Esophagus muscularis mucosa (tissue), 4 donors: Measurements from ENCODE around the gene SNED1.

Source experiments
- EP300 ChIP-seq: sonication (generic); formaldehyde crosslinking; IDR thresholded peaks from one replicate; pipeline ENCODE4 v1.6.1; 2017; ENCODE audit warnings: antibody characterized with exemption
- POLR2A ChIP-seq: fragments of 450-650 bp; IDR thresholded peaks from one replicate; pipeline ENCODE4 v1.6.1; 2017; ENCODE audit warnings: antibody characterized with exemption, moderate library complexity, mild to moderate bottlenecking, low read depth
- TF ChIP-seq, protein P1 (sequence below), 3 experiments: fragments of 200-600 bp in 2 of 3; fragments of 450-650 bp in 1 of 3; sonication (generic) in 2 of 3; IDR thresholded peaks; one replicate each; pipeline ENCODE4 v1.5.1; 2017 to 2019; ENCODE audit warnings: antibody characterized with exemption in 3 of 3, mild to moderate bottlenecking in 2 of 3, moderate library complexity in 1 of 3

DNA sequence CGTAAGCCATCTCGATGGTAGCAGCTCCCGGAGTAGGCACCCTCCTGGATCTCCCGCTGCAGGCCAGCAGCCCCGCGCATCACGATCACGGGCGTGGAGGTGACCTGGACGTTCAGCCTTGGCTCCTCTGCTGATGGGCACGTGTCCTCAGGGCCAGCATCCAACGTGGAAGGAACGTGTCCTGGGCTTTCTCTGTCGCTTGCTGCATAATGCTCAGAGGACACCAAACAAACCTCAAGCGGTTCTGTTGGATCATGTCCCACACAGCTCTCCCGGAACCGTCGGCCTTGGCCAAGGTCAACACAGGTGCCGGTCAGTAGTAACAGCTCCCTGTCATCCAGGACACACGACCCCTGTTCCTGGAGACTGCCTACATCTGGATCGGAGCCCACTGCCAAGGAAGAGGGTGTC is 127.8 kb downstream of the SNED1 start:
- TF ChIP-seq EP300 (no peak), POLR2A (no peak)
- TF ChIP-seq, protein P1, sequence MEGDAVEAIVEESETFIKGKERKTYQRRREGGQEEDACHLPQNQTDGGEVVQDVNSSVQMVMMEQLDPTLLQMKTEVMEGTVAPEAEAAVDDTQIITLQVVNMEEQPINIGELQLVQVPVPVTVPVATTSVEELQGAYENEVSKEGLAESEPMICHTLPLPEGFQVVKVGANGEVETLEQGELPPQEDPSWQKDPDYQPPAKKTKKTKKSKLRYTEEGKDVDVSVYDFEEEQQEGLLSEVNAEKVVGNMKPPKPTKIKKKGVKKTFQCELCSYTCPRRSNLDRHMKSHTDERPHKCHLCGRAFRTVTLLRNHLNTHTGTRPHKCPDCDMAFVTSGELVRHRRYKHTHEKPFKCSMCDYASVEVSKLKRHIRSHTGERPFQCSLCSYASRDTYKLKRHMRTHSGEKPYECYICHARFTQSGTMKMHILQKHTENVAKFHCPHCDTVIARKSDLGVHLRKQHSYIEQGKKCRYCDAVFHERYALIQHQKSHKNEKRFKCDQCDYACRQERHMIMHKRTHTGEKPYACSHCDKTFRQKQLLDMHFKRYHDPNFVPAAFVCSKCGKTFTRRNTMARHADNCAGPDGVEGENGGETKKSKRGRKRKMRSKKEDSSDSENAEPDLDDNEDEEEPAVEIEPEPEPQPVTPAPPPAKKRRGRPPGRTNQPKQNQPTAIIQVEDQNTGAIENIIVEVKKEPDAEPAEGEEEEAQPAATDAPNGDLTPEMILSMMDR (IDR thresholded peaks at IDR 0.05), result no peak
